Left lung (tissue), 10 donors: ENCODE results near the gene EEF1AKMT3. TPM values are rescaled to one million over a fixed set of nuclear protein-coding genes. Genes with fewer than 3 reads are reported as not detected.

Experiments
- ATAC-seq: fragments of 200-7000 bp; cut with Tn5 transposase; one replicate; pipeline ENCODE4 v1.9.1; 2020; ENCODE audit warnings: moderate library complexity
- DNase-seq, 4 donors: peaks; one replicate each; pipeline ENCODE4 v3.0.0-alpha.2; 2013 to 2020
- H3K27ac ChIP-seq, 2 donors: fragments of 200-600 bp; sonication (generic) in 1 of 2; one replicate each; pipeline versions ENCODE4 v1.5.0 to v1.8.0; 2020 to 2021
- H3K27me3 ChIP-seq, 2 donors: fragments of 200-600 bp; sonication (generic) in 1 of 2; one replicate each; pipeline versions ENCODE4 v1.5.0 to v1.8.0; 2020 to 2021
- H3K36me3 ChIP-seq, 2 donors: fragments of 200-600 bp; sonication (generic) in 1 of 2; one replicate each; pipeline versions ENCODE4 v1.5.0 to v1.8.0; 2020 to 2021
- H3K4me1 ChIP-seq, 2 donors: fragments of 200-600 bp; one replicate each; pipeline ENCODE4 v1.8.0; 2021
- H3K4me3 ChIP-seq, 2 donors: fragments of 200-600 bp; sonication (generic) in 1 of 2; one replicate each; pipeline versions ENCODE4 v1.5.0 to v1.8.0; 2020 to 2021; ENCODE audit warnings: mild to moderate bottlenecking in 1 of 2
- H3K9me3 ChIP-seq, 2 donors: fragments of 200-600 bp; sonication (generic) in 1 of 2; one replicate each; pipeline versions ENCODE4 v1.5.0 to v1.8.0; 2020 to 2021
- CTCF ChIP-seq, 2 donors: fragments of 200-600 bp; sonication (generic) in 1 of 2; IDR thresholded peaks; one replicate each; pipeline versions ENCODE4 v1.5.0 to v1.8.0; 2021; ENCODE audit warnings: antibody characterized with exemption in 2 of 2
- intact Hi-C, 2 donors: fragments of 100-400 bp; cut with DNase I; formaldehyde crosslinking; loops; one replicate each; pipeline versions ENCODE4 v1.11.2 to v1.14.2; 2022
- polyA plus RNA-seq, 6 donors: library from polyadenylated mRNA; unstranded; fragments of 120-200 nt; gene quantifications; one replicate each; pipeline ENCODE4 v1.2.1, GENCODE V29; 2013; ENCODE audit not compliant: insufficient read length in 6 of 6
- total RNA-seq, 2 donors: library from RNA; stranded (reverse); fragmentation: NEBNext Ultra II Directional; extraction: Animal tissue kit (Norgen Biotek cat#: 25700); gene quantifications; one replicate each; pipeline ENCODE4 v1.2.1, GENCODE V29; 2021
- donor health status: DM: no; HTN: yes; CAD: no.
- donor health status: DM: no; HTN: no; CAD: no.

EEF1AKMT3 gene
- total and polyA plus RNA-seq, 8 donors, result 6.2 to 19.7 (median 16.6) TPM

GRCh38 chr12:57765698-57766463 lies 6.5 kb upstream of the EEF1AKMT3 start:
- DNase-seq (no peak), ATAC-seq (peak; percentile 64)
- H3K4me3 ChIP-seq, result peak overlapping the region; percentile 38 to 45

GRCh38 chr12:57766464-57767304 lies 5.7 kb upstream of the EEF1AKMT3 start, which contains the start of gene CYP27B1:
CYP27B1 (minus strand) TSS chr12:57767078; CDS start chr12:57767041, 37 bp downstream.
- peak within 1 kb of the TSS; percentile 38 to 45 for H3K4me3 ChIP-seq
- H3K27me3 ChIP-seq, result peaks cover 24 to 55% of the 10 kb centered on the region in 2 donors
- ATAC-seq (peak; percentile 47), DNase-seq (peak in 2 of 4 donors; percentile 65 to 77)
- intact Hi-C loops, result no loop called here
- peaks cover 0 to 28% of the 10 kb centered on the region in 2 donors for H3K36me3 ChIP-seq
- no peak for TF ChIP-seq CTCF (IDR thresholded peaks at IDR 0.05)
- no peaks in the 10 kb centered on the region for H3K9me3 ChIP-seq
- H3K4me1 ChIP-seq, result peaks cover 28 to 47% of the 10 kb centered on the region in 2 donors
- no peak within 1 kb of the TSS for H3K27ac ChIP-seq

More at GRCh38 chr12:57765698-57766463, 6.5 kb upstream of the EEF1AKMT3 start:
- TF ChIP-seq CTCF (IDR thresholded peaks at IDR 0.05), result no peak
- H3K4me1 ChIP-seq, result peaks cover 23 to 39% of the 10 kb centered on the region in 2 donors
- H3K36me3 ChIP-seq, result peaks cover 0 to 28% of the 10 kb centered on the region in 2 donors
- no peaks in the 10 kb centered on the region for H3K9me3 ChIP-seq
- intact Hi-C loops, result no loop called here
- peaks cover 24 to 55% of the 10 kb centered on the region in 2 donors for H3K27me3 ChIP-seq
- no peak overlapping the region for H3K27ac ChIP-seq

GRCh38 chr12:57767305-57767698 lies 5.1 kb upstream of the EEF1AKMT3 start:
- intact Hi-C loops, result no loop called here
- H3K27ac ChIP-seq, result no peak overlapping the region
- peaks cover 24 to 55% of the 10 kb centered on the region in 2 donors for H3K27me3 ChIP-seq
- DNase-seq, result no peak
- peak overlapping the region in 1 of 2 donors; percentile 45 for H3K4me3 ChIP-seq
- H3K4me1 ChIP-seq, result peaks cover 28 to 48% of the 10 kb centered on the region in 2 donors
- H3K36me3 ChIP-seq, result peaks cover 0 to 28% of the 10 kb centered on the region in 2 donors
- no peak for ATAC-seq
- no peak for TF ChIP-seq CTCF (IDR thresholded peaks at IDR 0.05)
- H3K9me3 ChIP-seq, result no peaks in the 10 kb centered on the region

- Histone ChIP-seq H3K4me3 (no peak overlapping the region), H3K9me3 (no peaks in the 10 kb centered on the region), H3K36me3 (peaks cover 0 to 28% of the 10 kb centered on the region in 2 donors), H3K27me3 (peaks cover 24 to 50% of the 10 kb centered on the region in 2 donors), H3K27ac (no peak overlapping the region), H3K4me1 (peaks cover 28 to 52% of the 10 kb centered on the region in 2 donors)
- intact Hi-C loops, result no loop called here
- no peak for TF ChIP-seq CTCF (IDR thresholded peaks at IDR 0.05)
- DNase-seq (no peak), ATAC-seq (no peak)
Observed at GRCh38 chr12:57767876-57768275, 4.5 kb upstream of the EEF1AKMT3 start.

- no peak overlapping the region for H3K27ac ChIP-seq
- TF ChIP-seq CTCF (IDR thresholded peaks at IDR 0.05), result no peak
- peaks cover 19 to 33% of the 10 kb centered on the region in 2 donors for H3K27me3 ChIP-seq
- no peaks in the 10 kb centered on the region for H3K9me3 ChIP-seq
- H3K4me3 ChIP-seq, result no peak overlapping the region
- no peak for DNase-seq
- intact Hi-C loops, result no loop called here
- no peak for ATAC-seq
- H3K36me3 ChIP-seq, result peaks cover 0 to 28% of the 10 kb centered on the region in 2 donors
- peaks cover 26 to 65% of the 10 kb centered on the region in 2 donors for H3K4me1 ChIP-seq
Observed at GRCh38 chr12:57769594-57769993, 2.8 kb upstream of the EEF1AKMT3 start.
